ENCODE data around the gene TMEM98.
"Not testable (repeated sequence)": the region's sequence is repeated elsewhere in the genome, so short reads cannot be mapped to it uniquely, and the experiment has no call there.

TMEM98 gene

DNA sequence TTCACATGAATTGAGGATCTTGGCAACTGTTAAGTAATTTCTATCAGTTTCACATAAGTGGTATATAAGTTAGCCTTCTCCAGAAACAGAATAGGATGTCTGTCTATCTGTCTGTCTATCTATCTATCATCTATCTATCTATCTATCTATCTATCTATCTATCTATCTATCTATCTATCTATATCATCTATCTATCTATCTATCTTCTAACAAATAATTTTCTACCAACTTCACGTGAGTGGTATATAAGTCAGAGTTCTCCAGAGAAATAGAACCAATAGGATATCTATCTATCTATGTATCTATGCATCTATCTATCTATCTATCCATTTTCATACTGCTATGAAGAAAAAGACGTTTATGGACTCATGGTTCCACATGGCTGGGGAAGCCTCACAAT is 52.3 kb downstream of the TMEM98 start:
- DNase-seq (ENCODE audit: low read depth in 2 of 2), result no peak

DNA sequence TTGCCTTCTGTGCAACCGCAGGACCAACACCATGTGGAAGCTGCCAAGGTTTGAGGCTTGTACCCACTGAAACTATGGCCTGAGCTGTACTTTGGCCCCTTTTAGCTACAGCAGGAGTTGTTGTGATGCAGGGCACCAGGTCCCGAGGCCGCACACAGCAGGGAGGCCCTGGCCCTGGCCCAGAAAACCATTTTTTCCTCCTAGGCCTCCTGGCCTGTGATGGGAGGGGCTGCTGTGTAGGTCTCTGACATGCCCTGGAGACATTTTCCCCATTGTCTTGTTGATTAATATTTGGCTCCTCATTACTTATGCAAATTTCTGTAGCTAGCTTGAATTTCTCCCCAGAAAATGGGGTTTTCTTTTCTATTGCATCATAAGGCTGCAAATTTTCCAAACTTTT is 53.7 kb downstream of the TMEM98 start:
- not testable (repeated sequence) for DNase-seq (ENCODE audit: low read depth in 2 of 2)

DNA sequence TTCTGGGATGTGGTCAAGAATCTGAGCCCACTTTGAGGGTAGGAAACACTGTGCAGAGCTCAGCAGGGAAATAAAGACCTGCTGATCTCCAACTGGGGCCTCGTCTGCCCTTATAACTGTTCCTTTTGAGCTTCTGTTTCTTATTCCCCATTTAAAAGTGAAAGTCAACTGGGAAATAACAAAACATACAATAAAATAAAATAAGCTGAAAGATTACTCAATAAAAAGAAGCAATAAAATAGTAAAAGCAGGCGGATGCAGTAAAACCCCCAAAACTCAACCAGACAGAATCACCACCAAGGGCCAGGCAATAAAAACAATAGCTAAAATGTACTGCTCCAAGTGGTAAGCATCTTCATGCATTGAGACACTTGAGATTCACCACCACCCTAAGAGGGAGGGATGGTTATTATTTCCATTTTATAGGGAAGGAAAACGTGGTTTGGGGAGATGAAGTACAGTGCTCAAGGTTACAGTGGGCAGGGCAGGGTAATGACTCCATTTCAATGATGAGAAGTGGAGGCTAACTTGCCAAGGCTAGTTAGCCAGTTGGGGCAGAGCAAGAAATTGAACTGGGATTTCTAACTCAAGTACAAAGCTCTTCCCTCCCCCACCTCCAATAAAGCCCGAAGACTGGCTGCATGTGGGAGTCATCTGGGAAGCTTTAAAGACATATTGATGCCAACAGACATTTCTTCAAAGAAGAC is 57.2 kb downstream of the TMEM98 start:
- no peak for DNase-seq (ENCODE audit: low read depth in 2 of 2)

DNA sequence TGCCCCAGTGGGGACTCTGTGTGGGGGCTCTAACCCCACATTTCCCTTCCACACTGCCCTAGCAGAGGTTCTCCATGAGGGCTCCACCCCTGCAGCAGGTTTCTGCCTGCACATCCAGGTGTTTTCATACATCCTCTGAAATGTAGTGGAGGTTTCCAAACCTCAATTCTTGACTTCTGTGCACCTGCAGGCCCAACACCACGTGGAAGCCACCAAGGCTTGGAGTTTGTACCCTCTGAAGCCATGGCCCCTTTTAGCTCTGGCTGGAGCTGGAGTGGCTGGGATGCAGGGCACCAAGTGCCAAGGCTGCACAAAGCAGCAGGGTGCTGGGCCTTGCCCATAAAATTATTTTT is 59.5 kb downstream of the TMEM98 start:
- DNase-seq (ENCODE audit: low read depth in 2 of 2), result not testable (repeated sequence)

DNA sequence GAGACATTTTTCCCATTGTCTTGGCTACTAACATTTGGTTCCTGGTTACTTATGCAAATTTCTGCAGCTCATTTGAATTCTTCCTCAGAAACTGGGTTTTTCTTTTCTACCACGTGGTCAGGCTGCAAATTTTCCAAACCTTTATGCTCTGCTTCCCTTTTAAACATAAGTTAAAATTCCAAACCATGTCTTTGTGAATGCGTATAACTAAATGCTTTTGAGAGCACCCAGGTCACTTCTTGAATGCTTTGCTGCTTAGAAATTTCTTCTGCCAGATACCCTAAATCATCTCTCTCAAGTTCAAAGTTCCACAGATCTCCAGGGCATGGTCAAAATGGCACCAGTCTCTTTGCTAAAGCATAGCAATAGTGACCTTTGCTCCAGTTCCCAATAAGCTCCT is 59.9 kb downstream of the TMEM98 start:
- DNase-seq (ENCODE audit: low read depth in 2 of 2), result not testable (repeated sequence)

DNA sequence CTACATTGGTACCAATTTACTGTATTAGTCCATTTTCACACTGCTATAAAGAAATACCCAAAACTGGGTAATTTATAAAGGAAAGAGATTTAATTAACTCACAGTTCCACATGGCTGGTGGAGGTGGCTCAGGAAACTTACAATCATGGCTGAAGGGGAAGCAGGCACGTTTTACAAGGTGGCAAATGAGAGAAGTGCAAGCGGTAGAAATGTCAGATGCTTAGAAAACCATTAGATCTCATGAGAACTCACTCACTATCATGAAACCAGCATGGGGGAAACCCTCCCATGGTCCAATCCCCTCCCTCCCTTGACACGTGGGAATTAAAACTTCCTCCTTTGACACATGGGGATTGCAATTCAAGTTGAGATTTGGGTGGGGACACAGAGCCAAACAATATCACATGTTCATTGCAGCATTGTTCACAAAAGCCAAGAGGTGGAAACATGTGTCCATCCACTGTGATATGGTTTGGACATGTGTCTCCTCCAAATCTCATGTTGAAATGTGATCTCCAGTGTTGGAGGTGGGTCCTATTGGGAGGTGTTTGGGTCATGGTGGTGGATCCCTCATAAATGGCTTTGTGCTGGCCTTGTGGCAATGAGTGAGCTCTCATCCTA is 60.6 kb downstream of the TMEM98 start:
- DNase-seq (ENCODE audit: low read depth in 2 of 2), result no peak

DNA sequence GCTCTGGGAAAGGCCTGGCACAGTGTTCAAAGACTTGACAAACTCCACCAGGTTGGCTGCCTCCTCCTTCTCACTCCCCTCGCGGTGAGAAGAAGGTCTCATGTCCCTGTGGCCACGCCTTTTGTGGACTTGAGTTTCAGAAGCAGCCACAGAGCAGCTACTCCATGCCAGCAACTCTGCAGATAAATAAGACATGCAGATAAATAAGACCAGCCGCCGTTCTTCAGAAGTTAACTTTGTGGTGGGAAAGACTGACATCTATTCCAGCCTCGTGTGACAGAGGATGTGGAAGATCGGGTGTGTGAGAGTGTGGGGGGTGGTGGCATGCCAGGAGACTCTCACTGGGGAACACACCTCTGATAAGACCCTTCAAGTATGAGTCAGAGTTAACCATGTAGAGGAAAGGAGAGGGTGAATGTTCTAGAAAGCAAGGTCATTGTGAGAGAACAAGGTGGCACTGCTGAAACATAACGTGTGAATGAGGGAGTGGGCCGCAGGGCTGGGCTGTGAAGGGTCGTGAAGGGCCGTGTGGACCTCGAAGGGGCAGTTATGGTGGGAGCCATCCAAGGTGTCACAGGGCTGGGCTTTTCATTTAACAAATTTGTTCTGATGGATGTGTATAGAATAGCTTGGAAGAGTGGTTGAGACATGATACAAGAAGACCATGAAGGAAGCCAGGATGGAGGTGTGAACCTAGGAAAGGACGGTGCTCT is 64.5 kb downstream of the TMEM98 start:
- no peak for DNase-seq (ENCODE audit: low read depth in 2 of 2)

DNA sequence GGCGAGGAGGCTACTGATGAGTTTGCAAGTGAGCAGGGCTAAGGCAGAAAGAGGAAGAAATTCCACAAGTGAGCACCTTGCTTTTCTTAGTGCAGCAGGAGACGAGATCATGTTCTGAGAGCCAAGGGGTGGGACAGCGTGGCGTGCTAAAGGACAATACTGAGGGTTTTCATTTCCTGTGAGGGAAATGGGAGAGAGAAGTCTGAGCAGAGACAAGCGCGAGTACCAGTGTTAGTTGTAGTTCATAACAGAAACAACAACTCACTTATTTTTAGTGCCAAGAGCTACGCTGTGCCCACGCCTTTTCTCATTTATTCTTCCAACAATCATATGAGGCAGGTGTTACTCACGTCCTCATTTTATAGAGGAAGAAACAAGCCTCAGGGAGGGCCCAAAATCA is 66.0 kb downstream of the TMEM98 start:
- DNase-seq (ENCODE audit: low read depth in 2 of 2), result no peak
